ENCODE data around the gene AXIN1. TPM values are rescaled to one million over a fixed set of nuclear protein-coding genes. Genes with fewer than 3 reads are reported as not detected.

AXIN1 gene
- total and polyA plus RNA-seq, 2 of the 8 experiments (the other 6 are each of a cell fraction or from before 2014, with no cell fraction given), result 12.5 to 41.9 TPM

DNA sequence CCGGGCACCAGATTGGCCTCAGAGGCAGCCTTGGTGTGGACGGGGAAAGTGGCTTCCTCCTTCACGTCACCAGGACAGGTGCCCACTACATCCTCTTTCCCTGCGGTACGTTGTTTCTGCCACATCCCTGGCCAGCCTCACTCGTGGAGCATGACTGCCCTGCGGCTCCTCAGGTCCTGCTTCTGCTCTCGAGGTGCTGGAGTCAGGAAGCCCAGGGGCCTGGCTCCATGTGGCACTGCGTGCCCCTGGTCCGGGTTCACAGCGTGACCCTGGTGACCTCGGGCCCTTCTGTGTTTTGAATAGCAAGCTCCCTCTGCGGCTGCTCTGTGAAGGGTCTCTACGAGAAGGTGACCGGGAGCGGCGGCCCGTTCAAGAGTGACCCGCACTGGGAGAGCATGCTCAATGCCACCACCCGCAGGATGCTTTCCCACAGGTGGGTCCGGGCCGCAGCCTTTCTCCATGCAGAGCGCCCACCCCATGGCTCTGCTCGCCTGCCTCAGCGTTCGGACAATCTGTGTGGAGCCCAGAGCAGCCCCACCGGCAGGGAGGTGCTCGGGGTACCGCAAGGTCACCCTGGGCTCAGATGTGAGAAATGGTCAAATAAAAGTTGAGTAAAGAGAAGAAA lies 90.3 kb downstream of the AXIN1 start (continued):
- TF ChIP-seq RNF2 (IDR thresholded peaks at IDR 0.05; ENCODE audit: borderline replicate concordance, low read depth, low read length, missing control alignments, poor library complexity, severe bottlenecking) (no peak), TBP (IDR thresholded peaks at IDR 0.05; ENCODE audit: low read depth, low read length) (no peak), SP4 (IDR thresholded peaks at IDR 0.05; ENCODE audit: low read length) (no peak), RFX5 (IDR thresholded peaks at IDR 0.05; ENCODE audit: borderline replicate concordance, low read depth, low read length) (no peak), GTF2F1 (IDR thresholded peaks at IDR 0.05; ENCODE audit: borderline replicate concordance, low read depth, low read length) (no peak), POLR2A (IDR thresholded peaks at IDR 0.05; ENCODE audit: control extremely low read depth in 1 of 2, low read depth in 2 of 2, low read length in 2 of 2) (no peak), POU5F1 (IDR thresholded peaks at IDR 0.05; ENCODE audit: low read depth, low read length) (no peak), MAX (IDR thresholded peaks at IDR 0.05) (no peak)
